Measurements from ENCODE around the gene KCNIP3. TPM values are rescaled to one million over a fixed set of nuclear protein-coding genes. Genes with fewer than 3 reads are reported as not detected.

Gene KCNIP3
- total RNA-seq, 1 donor: 2.6 TPM

- H3K4me3 ChIP-seq (ENCODE audit: low read depth, low read length): no peak overlapping the region
- no peak for DNase-seq (ENCODE audit: low read depth)
- TF ChIP-seq CTCF (IDR thresholded peaks at IDR 0.05; ENCODE audit: insufficient read depth, low read depth, low read length): no peak
These were observed 26.5 kb upstream of the KCNIP3 start for GRCh38 chr2:95270541-95271081.

- TF ChIP-seq CTCF (IDR thresholded peaks at IDR 0.05; ENCODE audit: insufficient read depth, low read depth, low read length): no peak
- no peak for DNase-seq (ENCODE audit: low read depth)
These were observed 25.7 kb upstream of the KCNIP3 start for GRCh38 chr2:95271381-95271971.

GRCh38 chr2:95272299-95272751, 24.8 kb upstream of the KCNIP3 start:
- H3K4me3 ChIP-seq (ENCODE audit: low read depth, low read length): no peak overlapping the region
- no peak for DNase-seq (ENCODE audit: low read depth)
- no peak for TF ChIP-seq CTCF (IDR thresholded peaks at IDR 0.05; ENCODE audit: insufficient read depth, low read depth, low read length)

More at GRCh38 chr2:95271381-95271971, 25.7 kb upstream of the KCNIP3 start:
- H3K4me3 ChIP-seq (ENCODE audit: low read depth, low read length): no peak overlapping the region

- TF ChIP-seq CTCF (IDR thresholded peaks at IDR 0.05; ENCODE audit: insufficient read depth, low read depth, low read length): no peak
- no peak overlapping the region for H3K4me3 ChIP-seq (ENCODE audit: low read depth, low read length)
- no peak for DNase-seq (ENCODE audit: low read depth)
These were observed 24.4 kb upstream of the KCNIP3 start for GRCh38 chr2:95272781-95273180.

- TF ChIP-seq CTCF (IDR thresholded peaks at IDR 0.05; ENCODE audit: insufficient read depth, low read depth, low read length): no peak
- no peak overlapping the region for H3K4me3 ChIP-seq (ENCODE audit: low read depth, low read length)
- no peak for DNase-seq (ENCODE audit: low read depth)
These were observed 23.4 kb upstream of the KCNIP3 start for GRCh38 chr2:95273566-95274290.

GRCh38 chr2:95274291-95275150, 22.6 kb upstream of the KCNIP3 start, which contains the start of gene PROM2:
Gene PROM2 (plus strand): TSS chr2:95274449. CDS start chr2:95274586, 137 bp downstream.
- no peak for TF ChIP-seq CTCF (IDR thresholded peaks at IDR 0.05; ENCODE audit: insufficient read depth, low read depth, low read length)
- no peak for DNase-seq (ENCODE audit: low read depth)
- no peak within 1 kb of the TSS for H3K4me3 ChIP-seq (ENCODE audit: low read depth, low read length)

Data from fibroblast of villous mesenchyme (primary cell).